Spleen (tissue), 7 donors: ENCODE measurements around the gene FOXO6.

ENCODE experiments used
- CTCF ChIP-seq, 11 experiments: fragments of 200-600 bp in 7 of 11; fragments of 450-650 bp in 4 of 11; sonication (generic) in 4 of 11; IDR thresholded peaks in 8 of 11; conservative IDR thresholded peaks in 3 of 11; 1 replicate in 7 of 11; 2 replicates in 4 of 11; pipeline versions ENCODE4 v1.4.0 to v1.8.0; 2016 to 2021; ENCODE audit warnings: antibody characterized with exemption in 11 of 11, inconsistent platforms in 4 of 11, mild to moderate bottlenecking in 1 of 11
- POLR2A ChIP-seq, 3 donors: fragments of 450-650 bp; IDR thresholded peaks; one replicate each; pipeline ENCODE4 v1.5.1; 2017; ENCODE audit warnings: antibody characterized with exemption in 3 of 3, mild to moderate bottlenecking in 1 of 3
- POLR2AphosphoS5 ChIP-seq, 3 donors: sonication (generic); formaldehyde crosslinking; IDR thresholded peaks; one replicate each; pipeline ENCODE4 v1.5.1; 2017; ENCODE audit warnings: antibody characterized with exemption in 3 of 3
- donor health status: DM: no; HTN: no; CAD: no; lungs with moderate emphysema.
- donor health status: DM: no; HTN: no; CAD: no.
- donor health status: DM: no; HTN: no; CAD: no.

GRCh38 chr1:41385398-41386195, 24.4 kb downstream of the FOXO6 start:
- TF ChIP-seq POLR2A (IDR thresholded peaks at IDR 0.05) (no peak), CTCF (IDR thresholded peaks at IDR 0.05 in 8 of 11, conservative IDR thresholded peaks at IDR 0.05 in 3 of 11) (no peak), POLR2AphosphoS5 (IDR thresholded peaks at IDR 0.05) (no peak)
